GM19328 (cell line): ENCODE data around the gene MAP1A.

Experiments
- ATAC-seq: cut with Tn5 transposase; IDR thresholded peaks from one replicate; pipeline ENCODE4 v1.9.1; 2021; ENCODE audit warnings: mild to moderate bottlenecking, moderate library complexity; ENCODE audit not compliant: unreplicated experiment

MAP1A gene

GRCh38 chr15:43517354-43518196 lies at the start of gene MAP1A:
TSS of gene MAP1A (plus strand) at chr15:43517608. CDS start at chr15:43521474, 3,866 bp downstream.
- no peak for ATAC-seq

DNA sequence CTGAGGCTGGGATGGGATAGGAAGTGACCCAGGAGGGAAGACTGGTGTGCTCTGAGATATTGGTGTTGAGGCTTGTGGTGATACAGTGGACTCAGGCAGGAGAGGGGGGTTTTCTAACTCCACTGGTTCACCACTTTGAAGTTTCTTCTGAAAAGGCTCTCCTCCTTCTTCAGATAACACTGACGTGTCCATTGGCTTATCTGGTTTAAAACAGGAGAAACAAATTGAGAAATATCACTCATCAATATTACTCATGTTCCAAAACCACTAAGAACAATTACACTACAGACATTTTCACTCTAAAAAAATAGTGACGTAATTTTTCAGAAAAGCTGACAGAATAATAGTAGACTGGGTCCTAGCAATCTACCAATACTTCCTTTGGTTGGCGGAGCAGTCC lies 47.5 kb upstream of the MAP1A start:
- no peak for ATAC-seq

DNA sequence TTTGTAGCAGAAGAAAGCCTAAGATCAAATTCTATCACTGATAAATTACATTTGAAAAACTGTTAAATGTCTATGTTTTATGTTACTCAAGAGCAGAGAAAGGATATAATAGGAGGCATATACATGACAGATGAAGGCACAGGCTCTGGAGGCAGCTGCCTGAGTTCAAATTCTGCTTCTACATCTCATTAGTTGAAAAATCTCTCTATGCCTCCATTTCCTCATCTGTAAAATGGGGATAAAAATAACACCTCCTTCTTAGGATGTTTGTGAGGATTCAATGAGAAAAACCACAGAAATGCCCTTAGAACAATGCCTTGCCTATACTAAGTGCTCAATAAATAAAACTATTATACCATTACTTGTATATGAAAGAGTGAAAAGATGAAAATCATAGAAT lies 45.4 kb upstream of the MAP1A start:
- no peak for ATAC-seq

DNA sequence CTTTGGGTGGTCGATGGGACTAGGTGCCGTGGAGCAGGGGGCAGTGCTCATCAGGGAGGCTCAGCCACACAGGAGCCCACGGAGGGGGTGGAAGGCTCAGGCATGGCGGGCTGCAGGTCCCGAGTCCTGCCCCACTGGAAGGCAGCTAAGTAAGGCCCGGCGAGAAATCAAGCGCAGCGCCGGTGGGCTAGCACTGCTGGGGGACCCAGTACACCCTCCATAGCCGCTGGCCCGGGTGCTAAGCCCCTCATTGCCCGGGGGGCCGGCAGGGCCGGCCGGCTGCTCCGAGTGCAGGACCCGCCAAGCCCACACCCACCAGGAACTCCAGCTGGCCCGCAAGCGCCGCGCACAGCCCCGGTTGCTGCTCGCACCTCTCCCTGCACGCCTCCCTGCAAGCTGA lies 43.5 kb upstream of the MAP1A start:
- no peak for ATAC-seq

DNA sequence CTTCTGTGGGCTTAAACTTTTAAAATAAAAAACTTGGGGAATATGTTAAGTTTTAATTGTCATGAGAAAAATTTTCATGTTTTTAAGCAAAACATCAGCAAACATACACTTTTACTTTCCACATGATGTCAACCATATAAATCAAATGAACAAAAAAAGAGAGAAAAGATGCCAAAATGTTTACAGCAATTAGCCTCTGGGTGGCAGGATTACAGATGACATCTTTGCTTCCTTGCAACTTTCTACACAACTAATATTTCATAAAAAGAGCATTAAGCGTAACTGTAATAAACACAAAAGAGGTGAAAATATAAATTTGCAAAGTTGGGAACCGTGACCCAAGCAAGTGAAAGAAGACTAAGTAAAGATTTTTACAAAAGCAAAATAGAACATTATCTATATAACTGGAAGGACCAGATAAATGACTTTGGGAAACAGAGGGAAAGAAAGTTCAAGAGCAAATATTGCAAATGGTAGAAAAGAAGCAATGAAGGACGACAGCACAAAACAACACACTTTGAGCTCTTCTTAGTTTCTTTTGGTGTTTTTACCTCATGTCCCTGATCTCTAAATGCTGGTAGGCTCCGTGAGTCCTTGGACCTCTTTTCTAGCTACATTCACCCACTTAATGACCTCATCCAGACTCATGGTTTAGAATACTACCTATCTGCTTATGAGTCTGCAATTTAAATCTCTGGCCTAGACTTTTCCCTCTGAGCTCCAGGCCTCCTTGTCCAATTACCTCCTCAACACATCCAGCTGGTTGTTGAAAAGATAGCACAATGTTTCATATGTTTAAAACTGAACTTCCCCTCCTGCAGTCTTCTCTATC lies 33.9 kb upstream of the MAP1A start:
- no peak for ATAC-seq

- no peak for ATAC-seq
Measured at GRCh38 chr15:43484455-43484854, 33.0 kb upstream of the MAP1A start.

DNA sequence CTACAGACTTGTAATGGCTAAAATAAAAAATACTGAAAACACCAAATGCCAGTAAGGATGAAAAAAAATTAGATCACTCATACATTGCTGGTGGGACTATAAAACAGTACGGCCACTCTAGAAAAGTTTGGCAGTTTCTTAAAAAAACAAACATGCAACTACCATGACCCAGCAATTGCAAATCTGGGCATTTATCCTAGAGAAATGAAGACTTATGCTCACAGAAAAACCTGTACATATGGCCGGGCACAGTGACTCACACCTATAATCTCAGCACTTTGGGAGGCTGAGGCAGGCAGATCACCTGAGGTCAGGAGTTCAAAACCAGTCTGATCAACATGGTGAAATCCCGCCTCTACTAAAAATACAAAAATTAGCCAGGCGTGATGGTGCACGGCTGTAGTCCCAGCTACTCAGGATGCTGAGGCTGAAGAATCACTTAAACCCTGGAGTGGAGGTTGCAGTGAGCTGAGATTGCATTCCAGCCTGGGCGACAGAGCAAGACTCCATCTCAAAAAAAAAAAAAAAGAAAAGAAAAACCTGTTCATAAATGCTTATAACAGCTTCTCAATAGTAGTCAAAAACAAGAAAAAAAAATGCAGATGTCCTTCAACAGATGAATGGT lies 30.0 kb upstream of the MAP1A start:
- no peak for ATAC-seq

GRCh38 chr15:43488790-43489189 lies 28.6 kb upstream of the MAP1A start:
- no peak for ATAC-seq

- ATAC-seq = no peak
Measured at GRCh38 chr15:43489191-43489590, 28.2 kb upstream of the MAP1A start.

DNA sequence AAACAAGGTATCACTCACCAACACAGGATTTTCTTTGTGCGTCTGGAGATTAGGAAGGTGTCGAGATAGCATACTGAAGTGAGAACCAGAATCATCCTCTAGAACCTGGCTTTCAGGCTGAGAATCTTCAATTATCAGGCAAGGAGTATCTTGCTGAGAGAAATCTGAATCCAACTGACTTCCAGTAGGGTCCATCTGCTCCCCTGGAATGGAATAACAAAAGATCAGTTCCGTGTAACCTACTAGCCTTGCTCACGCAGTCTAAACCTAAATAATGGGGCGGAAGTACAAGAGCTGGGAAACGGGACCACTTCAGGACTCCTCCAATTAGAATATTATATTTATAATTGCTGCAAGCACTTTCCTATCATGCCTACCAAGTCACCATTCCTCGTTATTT lies 25.1 kb upstream of the MAP1A start:
- ATAC-seq = no peak

- ATAC-seq = peak; percentile 98
Measured at GRCh38 chr15:43492673-43493601, 24.5 kb upstream of the MAP1A start, which contains the start of gene TP53BP1. TSS of gene TP53BP1 (minus strand) at chr15:43493156. CDS start at chr15:43493043, 113 bp downstream.

- ATAC-seq = no peak
Measured at GRCh38 chr15:43493703-43494472, 23.5 kb upstream of the MAP1A start.

DNA sequence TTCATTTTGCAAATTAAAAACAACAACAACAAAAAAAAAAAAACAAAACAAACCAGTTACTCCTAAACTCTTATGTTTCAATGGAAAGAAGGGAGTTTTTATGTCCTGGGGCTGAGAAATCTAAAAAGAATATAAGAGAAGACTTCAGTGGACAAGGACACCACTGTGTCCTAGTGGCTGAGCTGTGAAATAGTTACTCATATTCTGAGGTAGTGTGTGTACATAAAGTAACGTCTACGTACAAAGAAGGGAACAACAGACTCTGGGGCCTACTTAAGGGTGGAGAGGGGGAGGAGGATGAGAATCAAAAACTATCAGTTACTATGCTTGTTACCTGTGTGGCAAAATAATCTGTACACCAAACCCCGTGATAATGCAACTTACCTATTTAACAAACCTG lies 18.4 kb upstream of the MAP1A start:
- no peak for ATAC-seq

DNA sequence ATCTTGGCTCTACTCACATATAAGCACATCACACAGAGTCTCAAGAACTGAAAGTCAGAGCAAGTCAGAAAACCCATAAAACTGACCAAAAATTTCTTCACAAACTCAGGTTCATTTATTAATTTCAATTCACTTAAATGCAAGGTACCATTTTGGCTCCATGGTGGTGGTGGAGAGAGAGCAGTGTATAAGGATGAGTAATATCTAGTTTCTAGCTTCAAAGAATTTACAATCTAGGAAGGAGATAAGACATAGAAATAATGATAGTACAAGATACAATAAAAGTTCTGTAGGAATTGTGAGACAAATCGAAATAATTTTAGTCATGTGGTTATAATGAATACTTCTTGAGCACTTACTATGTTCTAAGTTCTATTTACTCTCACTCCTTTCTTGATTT lies 17.8 kb upstream of the MAP1A start:
- no peak for ATAC-seq

DNA sequence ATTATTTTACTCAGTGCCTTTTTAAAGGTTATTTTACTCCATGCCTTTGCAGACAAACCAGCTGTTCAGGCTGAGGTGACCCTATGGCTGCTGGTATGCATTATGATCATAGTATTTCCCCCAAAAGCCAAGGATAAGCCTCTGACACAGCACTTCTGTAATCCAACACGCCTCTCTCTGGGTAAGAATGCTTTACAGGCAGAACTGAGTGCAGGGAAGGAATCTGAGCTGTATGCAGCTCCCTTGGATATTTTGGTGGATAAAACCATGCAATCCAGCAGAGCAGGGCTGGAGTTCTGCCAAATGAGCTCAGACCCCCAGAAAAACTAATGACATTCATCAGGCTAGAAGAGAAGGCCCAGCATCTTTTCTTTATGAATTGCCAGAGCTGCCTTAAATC lies 11.7 kb upstream of the MAP1A start:
- no peak for ATAC-seq

- no peak for ATAC-seq
Measured at GRCh38 chr15:43508421-43508820, 9.0 kb upstream of the MAP1A start.

DNA sequence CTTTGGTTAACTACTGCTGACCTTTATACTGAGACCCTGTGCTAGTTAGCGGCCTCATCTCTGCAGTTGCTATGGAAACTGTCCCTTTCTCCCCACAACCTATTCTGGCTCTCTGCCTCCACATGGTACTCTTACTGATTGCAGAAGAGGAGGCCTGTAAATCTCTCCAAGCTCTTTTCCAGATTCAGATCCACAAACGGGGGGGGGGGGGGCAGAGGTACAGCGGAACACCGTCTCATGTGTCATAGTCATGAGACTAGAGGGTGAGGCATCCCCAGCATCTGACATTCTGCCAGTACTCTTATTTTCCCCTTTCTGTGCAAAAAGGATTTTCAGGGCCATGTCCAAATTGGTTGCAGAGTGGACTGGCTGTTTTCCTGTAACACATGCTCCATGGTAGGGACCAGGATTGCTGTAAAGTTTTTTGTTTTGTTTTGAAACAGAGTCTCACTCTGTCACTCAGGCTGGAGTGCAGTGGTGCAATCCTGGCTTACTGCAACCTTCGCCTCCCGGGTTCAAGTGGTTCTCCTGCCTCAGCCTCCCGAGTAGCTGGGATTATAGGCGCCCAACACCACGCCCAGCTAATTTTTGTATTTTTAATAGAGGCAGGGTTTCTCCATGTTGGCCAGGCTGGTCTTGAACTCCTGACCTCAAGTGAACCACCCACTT lies 8.3 kb upstream of the MAP1A start:
- ATAC-seq = no peak

- no peak for ATAC-seq
Measured at GRCh38 chr15:43509660-43510199, 7.7 kb upstream of the MAP1A start.
